Measurements from ENCODE around the gene CUX1.

CUX1 gene

DNA sequence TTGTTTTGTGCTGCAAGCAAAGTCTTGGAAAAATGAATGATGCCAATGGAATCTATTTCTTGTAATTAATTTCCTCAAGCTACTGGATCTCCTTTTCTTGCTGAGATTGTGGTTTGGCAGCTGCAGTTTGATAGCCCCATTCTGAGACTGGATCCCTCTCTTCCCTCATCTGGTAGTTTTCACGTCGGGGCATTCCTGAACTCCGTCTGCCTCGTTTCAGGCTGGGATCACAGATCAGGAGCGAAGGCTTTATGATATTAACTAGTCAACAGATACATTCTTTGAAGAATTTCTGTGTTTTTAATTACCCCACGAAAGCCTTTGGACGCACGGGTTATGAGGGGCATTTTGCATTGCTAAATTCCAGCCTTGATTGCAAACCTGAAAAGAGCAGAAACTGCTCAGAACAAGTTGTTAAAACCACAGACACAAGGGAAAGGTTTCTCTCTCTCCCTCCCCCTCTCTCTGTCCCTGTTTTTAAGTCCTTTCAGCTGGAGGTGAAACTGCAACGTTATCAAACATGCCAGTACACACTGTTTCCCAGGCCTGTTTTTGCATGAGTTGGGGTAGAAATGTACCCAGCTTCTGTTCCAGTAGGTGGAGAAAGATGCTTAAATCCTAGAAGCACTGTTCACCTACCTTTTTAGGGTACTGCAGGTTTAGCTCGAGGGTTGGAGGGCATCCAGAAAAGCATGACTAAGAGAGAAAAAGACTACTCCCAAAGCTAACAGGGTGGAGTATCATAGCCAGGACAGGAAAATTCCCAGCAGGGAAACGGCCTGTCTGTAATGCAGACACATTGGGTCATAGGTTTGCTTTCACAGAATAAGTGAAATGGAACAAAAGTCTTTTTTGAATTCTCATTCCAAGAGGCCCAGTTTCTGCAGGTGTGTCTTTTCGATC is 124.3 kb downstream of the CUX1 start:
- DNase-seq = no peak

GRCh38 chr7:101942603-101943210 is 125.3 kb downstream of the CUX1 start:
- DNase-seq = no peak

- no peak for DNase-seq
Observed at GRCh38 chr7:101943306-101943705, 125.9 kb downstream of the CUX1 start.

GRCh38 chr7:101943889-101944600 is 126.6 kb downstream of the CUX1 start:
- no peak for DNase-seq

DNA sequence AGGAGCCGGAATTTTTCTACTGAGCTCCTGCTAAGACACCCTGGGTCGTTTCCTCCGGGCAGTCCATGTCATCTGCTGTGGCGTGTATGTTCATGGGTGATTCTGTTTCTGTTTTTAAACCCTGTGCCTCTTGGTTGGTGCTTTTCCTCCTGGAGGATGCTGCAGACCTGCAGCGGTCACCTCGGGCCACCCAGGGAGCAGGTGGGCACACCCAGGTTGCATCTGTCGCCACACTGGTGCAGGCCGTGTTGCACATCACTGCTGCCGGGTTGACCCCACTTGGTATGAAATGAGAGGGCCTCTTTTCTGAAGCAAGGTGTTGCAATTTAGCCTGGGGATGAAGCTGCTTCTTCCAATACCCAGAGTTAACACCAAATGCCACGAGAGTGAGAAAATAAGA is 127.2 kb downstream of the CUX1 start:
- no peak for DNase-seq

DNA sequence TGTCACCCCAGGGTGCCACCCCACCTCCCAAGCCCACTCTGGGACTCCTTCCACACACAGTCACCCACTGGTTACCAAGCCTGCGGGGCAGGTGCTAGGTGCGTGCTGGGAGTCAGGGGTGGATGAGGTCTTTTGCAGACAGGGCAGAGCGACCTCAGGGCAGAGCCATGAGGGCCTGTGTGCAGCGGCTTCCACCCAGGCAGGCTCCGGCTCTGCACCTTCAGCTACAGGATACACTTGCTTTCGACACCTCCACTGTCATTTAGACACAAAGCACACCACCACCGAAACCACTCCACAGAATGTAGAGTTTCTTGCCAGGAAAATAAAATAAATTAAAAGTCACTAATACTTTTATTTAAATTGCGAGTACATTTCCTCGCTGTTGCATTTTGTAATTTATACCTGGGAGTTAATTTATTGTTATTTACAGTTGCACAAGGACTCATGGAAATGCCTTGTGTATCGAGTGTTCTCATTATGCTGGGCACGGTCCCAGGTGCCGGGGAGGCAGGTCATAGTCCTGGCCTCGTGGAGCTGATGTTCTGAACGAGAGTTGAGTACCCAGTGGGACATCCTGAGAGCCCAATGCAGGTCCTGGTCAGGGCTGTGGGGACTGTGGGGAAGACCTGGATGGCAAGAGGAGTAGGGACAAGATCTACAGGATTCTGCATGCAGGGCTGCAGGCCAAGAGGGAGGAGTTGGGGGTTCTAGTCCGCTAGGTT is 127.8 kb downstream of the CUX1 start:
- no peak for DNase-seq

DNA sequence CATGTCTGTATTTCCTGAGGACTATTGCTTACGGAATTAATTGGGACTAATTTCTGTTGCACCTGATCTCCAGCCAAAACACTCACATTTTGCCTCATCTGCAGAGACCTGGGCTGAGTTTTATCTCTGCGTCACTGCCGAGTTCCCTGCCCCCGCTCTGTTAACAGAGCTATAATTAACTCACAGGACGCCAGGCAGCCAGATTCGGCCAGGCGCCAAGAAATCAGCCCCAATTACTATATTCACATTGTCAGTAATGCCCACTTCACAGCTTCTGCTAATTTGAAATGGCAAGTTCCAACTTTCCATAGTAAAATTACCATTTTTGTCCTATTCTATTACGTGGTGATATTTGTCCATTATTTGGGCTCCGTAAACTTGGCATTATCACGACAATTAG is 130.5 kb downstream of the CUX1 start:
- DNase-seq = no peak

DNA sequence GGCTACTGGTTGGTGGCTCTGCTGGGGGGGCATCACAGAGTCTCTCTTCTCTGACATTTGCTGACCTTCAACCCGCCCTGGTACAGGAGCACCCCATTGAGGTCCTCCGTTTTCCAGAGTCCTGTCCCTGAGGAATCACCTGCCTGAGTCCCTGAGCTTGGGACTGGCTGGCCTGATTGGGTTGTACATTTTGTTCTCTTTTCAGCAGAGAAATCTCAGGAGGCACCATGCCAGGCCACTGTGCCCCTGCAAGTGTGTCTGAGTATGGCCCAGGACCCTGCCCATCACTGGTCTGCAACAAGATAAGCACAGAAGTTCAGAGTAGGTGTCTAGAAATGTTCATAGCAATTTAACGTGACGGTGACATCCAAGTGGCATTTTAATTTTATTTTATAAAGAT is 131.2 kb downstream of the CUX1 start:
- DNase-seq = no peak

- no peak for DNase-seq
Observed at GRCh38 chr7:101950450-101951119, 133.2 kb downstream of the CUX1 start.

DNA sequence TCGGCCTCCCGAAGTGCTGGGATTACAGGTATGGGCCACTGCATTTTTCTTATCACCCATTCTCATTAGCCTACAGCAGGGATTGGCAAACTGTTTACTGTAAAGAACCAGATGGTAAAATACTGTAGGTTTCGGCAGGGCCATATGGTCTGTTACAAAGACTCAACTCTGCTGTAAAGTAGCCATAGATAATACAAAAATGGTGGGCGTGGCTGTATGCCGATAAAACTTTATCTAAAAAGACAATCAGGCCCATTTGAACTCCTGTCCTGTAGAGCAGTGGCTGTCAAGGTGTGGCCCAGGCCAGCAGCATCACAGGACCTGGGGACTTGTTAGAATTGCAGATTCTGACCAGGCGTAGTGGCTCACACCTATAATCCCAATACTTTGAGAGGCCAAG is 134.3 kb downstream of the CUX1 start:
- DNase-seq = no peak

DNA sequence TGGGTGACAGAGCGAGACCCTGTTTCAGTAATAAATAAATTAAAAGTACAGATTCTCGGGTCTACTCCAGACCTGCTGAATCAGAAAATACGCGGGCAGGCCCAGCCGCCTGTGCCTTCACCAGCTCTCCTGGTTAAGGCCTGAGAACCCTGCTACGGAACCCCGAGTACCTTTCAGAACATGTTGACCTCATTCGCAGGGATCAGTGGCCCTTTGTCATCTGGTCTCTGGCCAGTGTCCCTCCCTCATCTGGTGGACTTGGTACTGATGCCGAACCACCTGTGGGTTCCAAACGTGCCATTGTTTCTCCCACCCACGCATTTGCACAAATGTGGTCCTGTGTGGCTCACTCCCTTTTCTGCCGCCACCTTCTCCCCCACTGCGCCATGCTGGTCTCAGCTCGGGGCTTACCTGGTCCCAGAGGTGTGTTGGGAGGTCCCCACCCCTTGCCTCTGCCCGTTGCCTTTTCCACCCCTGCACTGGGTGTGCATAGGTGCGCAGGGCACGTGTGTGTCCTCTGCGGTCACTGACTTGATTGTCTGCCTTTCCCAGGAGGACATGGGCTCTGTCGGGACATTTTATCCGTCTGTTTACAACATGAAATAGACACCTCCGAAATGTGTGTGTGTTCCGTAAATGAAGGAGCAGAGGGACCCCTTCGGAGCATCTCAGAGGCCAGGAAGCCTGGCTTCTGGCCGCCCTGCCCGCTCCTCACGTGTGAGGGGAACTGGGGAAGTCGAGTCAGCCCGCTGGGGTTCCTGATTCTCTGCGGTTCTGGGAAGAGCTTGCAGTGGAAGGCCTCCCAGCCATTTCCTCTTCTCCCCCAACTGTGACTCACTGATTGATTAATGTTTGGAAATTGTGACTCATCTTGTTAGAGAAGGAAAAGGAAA is 135.2 kb downstream of the CUX1 start:
- DNase-seq = no peak

DNA sequence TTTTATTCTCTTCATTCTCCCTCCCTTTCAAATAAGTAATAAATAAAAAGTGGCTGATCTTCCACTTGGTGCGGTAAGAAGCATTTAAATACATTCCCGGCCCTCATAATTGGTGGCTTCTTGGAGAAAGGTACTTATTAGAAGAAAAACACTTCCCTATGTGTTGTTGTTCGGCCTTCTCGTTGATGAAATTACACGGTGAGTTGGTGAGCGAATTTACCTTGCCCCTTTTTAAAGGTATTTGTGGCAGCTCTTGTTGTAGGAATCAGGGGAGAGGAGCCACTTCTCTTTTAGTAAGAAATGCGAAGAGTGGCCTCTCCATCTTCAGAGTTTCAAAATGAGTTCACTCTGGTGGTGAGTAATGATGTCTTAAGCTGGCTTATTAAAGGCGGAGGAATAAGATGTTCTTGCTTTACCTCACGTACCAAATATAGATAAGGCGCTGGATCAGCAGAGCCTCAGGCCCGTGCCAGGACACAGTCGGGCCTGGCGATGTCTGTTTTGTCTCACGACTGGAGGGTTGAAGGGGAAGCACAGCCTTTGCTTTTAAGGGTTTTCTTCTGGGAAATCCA is 135.9 kb downstream of the CUX1 start:
- DNase-seq = no peak

DNA sequence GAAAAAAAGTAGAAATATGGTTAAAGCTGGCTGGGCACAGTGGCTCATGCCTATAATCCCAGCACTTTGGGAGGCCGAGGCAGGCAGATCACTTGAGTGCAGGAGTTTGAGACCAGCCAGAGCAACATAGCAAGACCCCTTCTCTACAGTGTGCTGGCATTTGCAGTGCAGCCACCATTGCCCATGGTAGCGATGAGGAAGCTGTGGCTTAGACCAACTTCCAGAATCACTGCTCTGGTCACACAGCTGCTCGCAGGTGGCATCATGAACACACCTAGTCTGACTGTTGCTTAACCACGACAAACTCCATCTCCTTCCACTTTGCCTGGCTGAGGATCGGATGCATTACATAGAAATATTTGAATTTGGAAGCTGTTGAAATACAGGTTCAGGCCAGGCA is 137.1 kb downstream of the CUX1 start:
- no peak for DNase-seq

DNA sequence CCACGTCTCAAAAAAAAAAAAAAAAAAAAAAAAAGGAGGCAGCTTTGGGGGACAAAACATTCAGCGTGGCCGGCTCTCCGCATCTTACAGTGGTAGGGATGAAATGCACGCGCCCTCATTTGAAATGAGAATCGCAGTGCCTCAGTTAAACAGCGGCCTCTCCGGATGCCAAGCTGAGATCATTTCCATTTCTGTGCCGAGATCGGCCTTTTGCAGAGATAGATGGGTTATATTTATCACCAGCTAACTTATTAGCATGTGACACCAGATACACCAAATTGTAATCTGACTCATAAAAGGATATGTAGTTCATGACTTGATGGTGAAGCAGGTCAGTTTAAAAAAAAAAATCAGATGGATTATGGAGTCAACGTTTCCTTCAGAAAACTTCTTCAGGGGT is 138.7 kb downstream of the CUX1 start:
- DNase-seq = no peak

GRCh38 chr7:101957744-101958525 is 140.5 kb downstream of the CUX1 start:
- DNase-seq = no peak

DNA sequence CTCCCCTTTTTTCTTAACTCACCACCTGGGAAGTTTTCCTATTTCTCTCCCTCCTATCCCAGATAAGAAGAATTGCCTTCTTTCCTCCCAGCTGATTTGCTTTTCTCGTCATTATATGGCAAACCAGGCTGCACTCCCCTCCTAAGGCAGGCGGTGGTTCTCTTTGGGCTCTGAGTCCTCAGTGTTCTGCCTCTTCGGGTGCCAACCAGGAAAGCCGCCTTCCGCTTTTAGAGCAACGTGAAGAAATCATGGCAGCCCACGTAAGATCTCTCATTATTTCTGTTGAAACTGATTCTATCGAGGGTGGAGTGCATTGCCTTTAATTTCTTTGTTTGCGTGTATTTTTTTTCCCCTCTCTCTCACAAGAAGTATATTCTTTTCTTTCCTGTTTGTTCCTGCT is 141.9 kb downstream of the CUX1 start:
- DNase-seq = no peak

DNA sequence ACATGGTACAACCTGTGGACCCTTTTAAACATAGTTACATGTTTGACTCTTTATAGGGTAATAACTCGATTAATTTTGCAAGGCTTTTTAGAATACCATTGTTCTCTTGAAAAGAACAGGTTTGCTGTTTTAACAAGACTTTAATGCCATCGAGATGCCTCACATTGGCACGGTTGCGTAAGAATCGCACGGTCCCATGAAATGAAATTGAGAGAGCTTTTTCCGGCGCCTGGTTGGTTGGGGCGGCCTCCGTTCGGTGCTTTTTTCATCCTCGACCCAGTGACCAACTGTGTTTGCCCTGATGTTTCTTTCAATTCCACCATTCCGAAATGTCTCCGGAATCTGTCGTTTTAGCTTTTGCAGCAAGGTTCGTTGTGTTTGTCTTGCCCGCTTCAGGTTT is 142.4 kb downstream of the CUX1 start:
- DNase-seq = no peak

GRCh38 chr7:101960323-101960722 is 142.9 kb downstream of the CUX1 start:
- no peak for DNase-seq

DNA sequence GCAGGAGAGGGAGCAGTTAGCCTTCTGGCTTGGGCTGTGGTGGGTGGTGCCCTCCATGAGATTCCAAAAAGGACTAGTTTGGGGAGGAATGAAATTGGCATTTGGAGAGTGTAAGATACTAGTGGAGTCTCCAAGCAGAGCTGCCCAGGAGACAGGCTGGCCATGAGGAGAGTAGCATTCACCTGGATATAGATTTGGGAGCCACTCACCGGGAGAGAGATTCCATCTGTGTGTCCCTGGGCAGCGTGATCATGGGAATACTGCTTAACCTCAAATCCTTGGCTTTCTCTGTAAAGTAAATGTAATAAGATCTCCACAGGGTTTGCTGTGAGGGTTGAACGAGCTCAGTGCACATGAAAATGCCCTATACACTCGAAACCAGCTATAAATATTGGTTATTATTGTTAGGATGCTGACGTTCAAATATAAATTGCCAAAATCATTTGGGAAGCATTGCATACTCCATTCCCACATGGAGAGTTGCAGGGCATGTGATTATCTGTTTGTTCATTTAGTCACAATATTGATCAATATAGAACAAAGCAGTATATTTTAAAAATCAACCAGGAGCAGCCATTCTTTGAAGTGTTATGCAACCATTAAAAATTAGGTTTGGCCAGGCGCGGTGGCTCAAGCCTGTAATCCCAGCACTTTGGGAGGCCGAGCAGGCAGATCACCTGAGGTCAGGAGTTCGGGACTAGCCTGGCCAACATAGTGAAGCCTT is 143.7 kb downstream of the CUX1 start:
- no peak for DNase-seq

DNA sequence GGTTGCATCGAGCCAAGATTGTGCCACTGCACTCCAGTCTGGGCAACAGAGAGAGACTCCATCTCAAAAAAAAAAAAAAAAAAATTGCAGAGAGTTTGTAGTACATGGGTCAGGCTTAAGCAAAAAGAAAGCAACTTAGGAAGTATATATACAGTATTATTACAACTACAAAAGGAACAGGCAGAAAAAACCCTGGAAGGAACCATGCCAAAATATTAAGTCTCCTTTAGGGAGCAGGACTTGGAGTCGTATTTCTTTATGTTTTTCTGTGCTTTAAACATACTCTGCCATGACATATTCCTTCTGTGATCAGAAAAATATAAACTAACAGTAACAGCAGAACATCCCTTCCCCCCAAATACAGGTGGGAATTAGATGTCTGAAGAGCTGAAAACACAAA is 144.4 kb downstream of the CUX1 start:
- no peak for DNase-seq
